Measurements from ENCODE around the gene JARID2. TPM values are rescaled to one million over a fixed set of nuclear protein-coding genes. Genes with fewer than 3 reads are reported as not detected.

Gene JARID2
- total and polyA plus RNA-seq, 9 of the 15 experiments (the other 6 are each of a cell fraction or from before 2014, with no cell fraction given): 5.0 to 29.0 (median 15.6) TPM

- no peak for TF ChIP-seq HNRNPLL (IDR thresholded peaks at IDR 0.05; ENCODE audit: low read depth, low read length, poor library complexity, severe bottlenecking)
- peak; percentile 33; the same call in 1 of the 2 replicates for TF ChIP-seq THRA (IDR thresholded peaks at IDR 0.05)
- TF ChIP-seq FOXA3 (CRISPR knock-in tag; conservative IDR thresholded peaks at IDR 0.05 in 1 of 2, IDR thresholded peaks at IDR 0.05 in 1 of 2): peak in 1 of 2 experiments; percentile 84; a peak in 2 of 4 replicates
- no peak for TF ChIP-seq ARID3B (CRISPR knock-in tag; IDR thresholded peaks at IDR 0.05; ENCODE audit: borderline replicate concordance)
- no peak for TF ChIP-seq MAFG (tag; conservative IDR thresholded peaks at IDR 0.05)
- TF ChIP-seq ZNF764 (CRISPR knock-in tag; IDR thresholded peaks at IDR 0.05; ENCODE audit: low read depth): no peak
- no peak for TF ChIP-seq ZNF224 (CRISPR knock-in tag; IDR thresholded peaks at IDR 0.05)
- 0 out of 2 replicates have a peak, but pooled peaks have one; percentile 6 for TF ChIP-seq ZBTB40 (IDR thresholded peaks at IDR 0.05)
- TF ChIP-seq ZBTB40 (CRISPR knock-in tag; IDR thresholded peaks at IDR 0.05): no peak
- peak in 1 of 2 experiments; percentile 93; a peak in 2 of 4 replicates for TF ChIP-seq RCOR1 (IDR thresholded peaks at IDR 0.05; ENCODE audit: borderline replicate concordance in 1 of 2, low read depth in 2 of 2, low read length in 2 of 2)
- TF ChIP-seq VEZF1 (CRISPR knock-in tag; IDR thresholded peaks at IDR 0.05): peak; percentile 35; the same call in 1 of the 2 replicates
- no peak for TF ChIP-seq ZKSCAN3 (CRISPR knock-in tag; IDR thresholded peaks at IDR 0.05)
These were observed 188.4 kb downstream of the JARID2 start (continued) for GRCh38 chr6:15434263-15434662.

Data from K562 (cell line).